Measurements from ENCODE around the gene CFAP161.

- TF ChIP-seq TAF1 (IDR thresholded peaks at IDR 0.05; ENCODE audit: low read depth, low read length) (no peak), POLR2AphosphoS5 (IDR thresholded peaks at IDR 0.05; ENCODE audit: low read depth, low read length) (no peak), POLR2A (IDR thresholded peaks at IDR 0.05; ENCODE audit: low read depth, low read length) (no peak), POU2F2 (IDR thresholded peaks at IDR 0.05; ENCODE audit: low read depth, low read length) (no peak)
These were observed 47.0 kb upstream of the CFAP161 start for GRCh38 chr15:81087066-81087465.
